GM21515 (cell line): Measurements from ENCODE around the gene PTPRN2.

Experiments
- ATAC-seq: cut with Tn5 transposase; IDR thresholded peaks from one replicate; pipeline ENCODE4 v1.9.1; 2021; ENCODE audit not compliant: unreplicated experiment

Gene PTPRN2

DNA sequence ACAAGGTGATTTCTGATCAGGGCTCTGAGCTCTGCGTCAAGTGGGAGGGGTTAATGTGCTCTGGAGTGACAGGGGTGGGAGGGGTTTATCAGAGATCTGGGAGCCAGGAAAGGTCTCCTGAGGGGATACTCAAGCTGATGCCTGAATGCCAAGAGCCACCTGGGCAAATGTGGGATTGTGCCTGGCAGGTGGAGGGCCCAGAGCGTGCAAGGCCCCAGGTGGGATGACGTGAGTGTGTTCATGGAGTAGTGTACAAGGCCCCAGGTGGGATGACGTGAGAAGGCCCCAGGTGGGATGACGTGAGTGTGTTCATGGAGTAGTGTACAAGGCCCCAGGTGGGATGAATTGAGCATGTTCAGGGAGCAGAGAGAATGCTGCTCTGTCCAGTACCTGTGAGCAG lies 610.3 kb downstream of the PTPRN2 start:
- no peak for ATAC-seq

DNA sequence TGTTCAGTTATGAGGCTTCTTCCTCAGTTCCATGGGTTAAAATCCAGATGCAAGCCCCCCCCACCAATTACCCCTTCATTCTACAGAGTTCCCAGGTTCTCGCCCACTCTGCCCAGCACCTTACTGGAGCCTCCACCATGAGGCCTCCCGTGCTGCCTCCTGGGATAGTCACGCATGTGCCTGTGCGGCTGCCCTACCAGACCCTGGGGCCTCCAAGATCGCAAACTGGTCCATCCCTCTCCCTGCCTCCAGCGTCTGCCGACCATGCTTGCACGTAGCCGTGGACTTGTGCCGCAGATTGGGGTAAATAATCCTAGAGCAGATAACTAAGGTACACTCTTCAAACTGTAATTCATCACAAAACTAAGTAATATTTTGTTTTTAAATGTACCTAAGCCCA lies 611.2 kb downstream of the PTPRN2 start:
- ATAC-seq, result no peak

DNA sequence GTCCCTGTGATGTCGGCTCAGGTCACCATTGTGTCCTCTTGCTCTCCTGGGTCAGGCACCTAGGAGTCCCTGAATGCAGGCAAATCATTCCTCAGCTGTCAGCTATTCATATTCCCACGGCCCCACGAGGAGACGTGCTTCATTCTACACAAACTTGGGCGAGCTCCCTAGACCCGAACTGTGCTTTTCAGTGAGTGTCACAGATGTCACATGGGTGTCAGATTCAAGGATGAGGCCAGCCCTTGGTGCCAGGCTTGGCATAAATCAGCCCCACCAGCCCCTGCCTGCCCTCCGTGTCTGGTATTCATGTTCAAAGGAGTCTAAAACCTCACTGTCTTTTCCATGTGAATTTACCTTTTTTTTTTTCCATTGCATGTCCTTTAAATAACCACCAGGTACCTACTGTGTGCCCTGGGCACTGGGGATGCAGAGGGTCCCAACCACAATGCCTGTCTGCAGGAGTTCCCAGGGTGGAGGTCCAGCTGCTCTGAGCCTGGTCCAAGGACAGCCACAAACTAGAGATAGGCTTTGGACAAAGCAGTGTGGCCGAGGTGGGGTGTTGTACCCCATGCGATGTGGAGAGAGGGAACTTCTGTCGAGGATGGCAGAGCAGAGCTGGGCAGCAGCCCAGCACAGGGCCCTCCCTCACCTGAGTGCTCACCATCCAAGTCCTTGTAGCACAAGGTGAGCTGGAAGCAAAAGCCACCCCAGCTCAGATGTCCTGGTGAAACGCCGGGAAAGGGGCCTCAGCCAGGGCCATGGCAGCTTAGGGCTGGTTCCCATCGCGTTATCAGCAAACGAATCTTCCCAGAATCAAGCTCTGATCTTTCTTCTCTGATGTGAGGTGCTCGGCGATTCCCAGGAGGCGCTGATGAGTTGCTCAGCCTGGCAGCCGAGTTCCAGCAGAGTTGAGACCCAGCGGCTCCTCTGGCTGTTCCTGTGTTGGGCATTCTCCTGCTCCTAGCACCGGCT lies 611.9 kb downstream of the PTPRN2 start:
- no peak for ATAC-seq

DNA sequence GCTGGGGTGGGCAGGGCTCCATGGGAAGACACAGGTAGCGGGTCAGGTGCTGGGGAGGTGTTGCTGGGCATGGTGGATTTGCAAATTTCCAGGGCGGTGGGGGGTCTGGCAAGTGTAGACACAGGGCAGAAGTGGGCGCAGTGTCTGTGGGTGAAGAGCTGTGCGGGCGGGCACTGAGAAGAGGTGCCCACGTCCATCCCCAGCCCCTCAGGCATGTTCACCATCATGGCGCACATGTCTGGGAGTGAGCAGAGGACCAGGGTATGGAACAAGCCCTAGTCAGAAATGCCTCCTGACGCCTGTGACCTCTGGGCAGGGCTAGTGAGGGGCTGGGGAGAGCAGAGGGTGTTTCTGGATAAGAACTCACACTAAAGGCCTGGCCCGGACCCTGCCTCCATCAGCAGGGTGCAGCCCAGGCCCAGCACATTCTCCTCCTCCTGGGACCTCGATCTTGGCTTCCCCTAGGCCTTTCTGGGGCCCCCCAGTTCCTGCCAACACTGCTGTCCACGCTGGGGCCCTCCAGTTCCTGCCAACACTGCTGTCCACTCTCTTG lies 612.9 kb downstream of the PTPRN2 start:
- no peak for ATAC-seq

DNA sequence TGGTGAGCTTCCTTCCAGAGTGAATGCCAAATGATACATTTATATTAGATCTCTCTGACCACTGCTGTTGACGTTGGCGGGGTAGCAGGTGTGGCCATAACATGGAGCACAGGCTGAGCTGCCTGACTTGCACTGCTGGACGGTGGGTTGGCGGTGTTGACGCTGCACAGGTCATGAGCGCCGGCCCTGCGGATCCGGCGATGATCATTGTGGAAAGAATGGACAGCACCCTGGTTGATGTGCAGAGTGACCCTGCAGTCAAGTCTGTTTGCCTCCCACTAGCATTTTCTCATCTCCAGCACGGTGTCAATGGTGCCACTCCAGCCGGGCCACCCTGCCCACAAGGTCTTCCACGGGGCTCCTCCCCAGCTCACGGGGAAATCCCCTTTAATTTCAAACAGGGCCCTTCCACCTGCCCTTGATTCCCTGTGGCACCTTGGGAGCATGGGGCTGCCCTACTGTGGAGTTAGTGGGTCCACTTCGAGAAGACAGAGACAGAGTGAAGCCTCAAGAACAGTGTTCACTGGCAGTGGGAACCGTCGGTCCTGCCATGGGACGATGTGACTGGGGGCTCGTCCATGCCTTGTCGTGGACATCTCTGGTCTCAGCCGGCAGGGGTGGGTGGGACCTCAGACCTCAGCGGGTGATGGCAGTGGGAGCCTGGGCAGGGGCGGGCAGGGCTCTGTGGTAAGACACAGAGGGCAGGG lies 613.5 kb downstream of the PTPRN2 start:
- no peak for ATAC-seq

DNA sequence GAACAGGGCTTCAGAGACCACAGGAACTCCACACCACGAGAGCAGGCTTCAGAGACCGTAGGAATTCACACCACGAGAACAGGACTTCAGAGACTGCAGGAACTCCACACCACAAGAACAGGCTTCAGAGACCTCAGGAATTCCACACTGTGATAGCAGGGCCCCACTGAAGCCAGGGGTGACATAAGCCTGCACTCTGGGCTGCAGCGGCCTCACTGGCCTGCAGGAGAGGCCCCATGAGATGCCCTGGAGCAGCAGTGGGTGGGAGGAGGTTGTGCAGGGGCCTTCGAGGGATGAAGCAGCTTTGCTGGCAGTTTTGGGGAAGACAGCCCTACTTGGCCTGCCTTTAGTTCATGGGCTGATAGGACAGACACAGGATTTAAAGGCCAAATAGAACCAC lies 614.7 kb downstream of the PTPRN2 start:
- ATAC-seq, result no peak

DNA sequence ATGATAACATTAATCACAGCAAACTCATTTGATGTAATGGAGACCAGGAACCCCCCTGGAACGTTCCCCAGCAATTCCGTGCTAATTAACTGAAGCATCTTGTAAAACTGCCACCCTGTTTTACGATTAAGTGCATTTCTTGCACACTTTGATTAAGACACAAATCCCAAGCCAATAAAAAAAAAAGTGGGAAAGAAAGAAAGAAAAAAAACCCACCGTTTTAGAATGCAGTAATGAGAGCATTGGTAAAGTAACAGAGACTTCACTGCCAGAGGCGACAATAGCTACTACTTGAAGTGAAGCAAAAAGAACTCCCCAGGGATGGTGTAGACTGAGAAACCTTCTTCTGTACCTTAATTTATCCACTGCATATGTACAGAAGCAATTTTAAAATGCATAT lies 616.1 kb downstream of the PTPRN2 start:
- ATAC-seq, result no peak

DNA sequence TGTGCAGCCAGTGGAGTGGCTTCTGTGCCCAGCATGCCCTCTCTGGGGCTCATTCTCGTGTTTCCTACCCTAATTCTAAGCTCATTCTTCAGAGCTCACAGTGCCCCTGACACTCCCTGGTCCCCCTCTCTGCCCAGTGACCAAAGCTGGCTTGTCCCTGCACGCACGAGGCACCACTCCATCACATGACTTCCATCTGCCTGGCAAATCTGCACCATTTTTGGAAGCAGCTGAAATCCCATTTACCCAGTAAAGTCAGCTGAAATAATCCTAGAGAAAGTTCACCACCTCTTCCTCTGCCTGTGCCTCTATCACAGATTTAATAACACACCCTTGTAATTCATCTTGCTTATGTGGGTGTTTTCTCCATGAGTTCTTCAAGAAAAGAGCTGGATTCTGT lies 616.9 kb downstream of the PTPRN2 start:
- ATAC-seq, result no peak

DNA sequence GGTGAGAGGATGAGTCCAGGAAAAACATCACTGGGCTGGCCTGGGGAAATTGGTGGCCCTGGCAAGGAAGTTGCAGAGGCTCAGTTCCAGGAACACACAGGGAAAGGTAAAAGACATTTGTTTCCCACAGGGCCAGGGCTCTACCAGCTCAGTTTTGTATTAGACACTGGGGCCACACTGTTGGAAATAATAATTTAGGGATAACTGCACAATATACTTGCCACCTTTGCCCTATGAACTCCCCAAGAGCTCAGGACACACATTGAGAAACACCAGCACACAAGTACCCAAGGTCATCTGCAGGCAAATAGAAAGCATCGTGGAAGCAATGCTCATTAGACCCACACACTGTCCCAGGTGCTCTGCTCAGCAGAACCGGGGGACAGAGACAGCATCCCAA lies 617.6 kb downstream of the PTPRN2 start:
- ATAC-seq, result no peak

DNA sequence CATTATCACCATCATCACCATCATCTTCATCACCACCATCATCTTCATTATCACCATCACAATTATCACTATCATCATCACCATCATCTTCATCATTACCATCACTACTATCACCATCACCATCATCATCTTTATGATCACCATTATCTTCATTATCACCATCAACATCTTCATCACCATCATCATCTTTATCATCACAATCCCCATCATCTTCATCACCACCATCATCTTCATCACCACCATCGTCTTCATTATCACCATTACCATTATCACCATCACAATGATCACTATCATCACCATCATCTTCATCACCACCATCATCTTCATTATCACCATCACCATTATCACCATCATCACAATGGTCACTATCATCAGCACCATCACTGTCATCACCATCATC lies 621.1 kb downstream of the PTPRN2 start:
- ATAC-seq, result no peak

DNA sequence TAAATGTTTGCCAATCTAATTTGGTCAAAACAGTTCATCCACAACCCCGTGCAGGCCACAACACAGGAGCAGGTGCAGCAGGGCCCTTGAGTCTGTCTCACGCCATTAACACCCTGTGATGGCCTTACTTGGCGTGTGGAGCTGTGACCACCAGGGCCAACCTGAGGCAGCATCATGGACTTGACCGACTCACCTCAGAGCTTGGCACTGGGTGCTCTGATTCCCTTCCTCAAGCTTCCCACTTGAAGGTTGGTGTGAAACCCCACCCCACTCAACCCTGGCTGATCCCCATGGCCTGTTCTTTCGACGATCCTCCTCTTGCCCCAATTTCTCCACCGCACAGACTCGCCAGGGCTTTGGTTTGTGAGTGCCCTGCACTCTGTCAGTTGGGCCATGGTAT lies 623.1 kb downstream of the PTPRN2 start:
- ATAC-seq, result no peak

DNA sequence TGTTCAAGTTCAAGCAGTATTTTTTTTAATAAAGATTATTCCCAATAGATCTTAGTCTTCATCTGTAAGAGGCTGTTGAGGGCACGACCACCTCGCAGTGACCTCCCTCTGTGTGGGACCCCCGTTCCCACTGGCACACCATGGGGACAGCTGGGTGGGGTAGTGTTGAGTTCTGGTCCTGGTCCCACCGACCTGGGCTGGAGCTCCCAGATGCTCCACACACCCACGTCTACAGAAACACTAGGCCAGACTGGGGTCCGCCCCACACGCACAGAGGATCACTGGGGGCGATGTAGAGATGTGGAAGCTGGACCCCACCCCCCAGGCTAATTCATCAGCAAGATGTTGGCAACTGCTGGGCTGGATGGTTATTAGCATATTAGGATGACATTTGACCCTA lies 623.6 kb downstream of the PTPRN2 start:
- ATAC-seq, result no peak

DNA sequence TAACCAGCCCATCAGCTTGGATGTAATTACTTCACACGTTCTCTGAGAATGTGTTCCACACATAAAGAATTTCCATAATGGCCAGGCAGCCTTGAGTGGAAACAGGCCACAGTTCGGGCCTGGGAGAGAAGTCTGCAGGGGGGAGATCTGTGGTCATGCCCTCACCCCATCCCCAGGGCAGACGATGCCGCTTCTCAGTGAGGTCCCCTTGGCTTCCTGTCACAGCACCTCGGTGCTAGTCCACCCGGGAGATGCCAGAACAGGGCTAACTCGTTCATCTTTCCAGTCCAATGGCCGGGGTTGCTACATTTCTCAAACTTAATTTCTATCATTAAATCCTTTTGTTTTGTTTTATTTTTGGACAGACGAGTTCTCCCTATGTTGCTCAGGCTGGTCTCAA lies 624.1 kb downstream of the PTPRN2 start:
- ATAC-seq, result no peak

DNA sequence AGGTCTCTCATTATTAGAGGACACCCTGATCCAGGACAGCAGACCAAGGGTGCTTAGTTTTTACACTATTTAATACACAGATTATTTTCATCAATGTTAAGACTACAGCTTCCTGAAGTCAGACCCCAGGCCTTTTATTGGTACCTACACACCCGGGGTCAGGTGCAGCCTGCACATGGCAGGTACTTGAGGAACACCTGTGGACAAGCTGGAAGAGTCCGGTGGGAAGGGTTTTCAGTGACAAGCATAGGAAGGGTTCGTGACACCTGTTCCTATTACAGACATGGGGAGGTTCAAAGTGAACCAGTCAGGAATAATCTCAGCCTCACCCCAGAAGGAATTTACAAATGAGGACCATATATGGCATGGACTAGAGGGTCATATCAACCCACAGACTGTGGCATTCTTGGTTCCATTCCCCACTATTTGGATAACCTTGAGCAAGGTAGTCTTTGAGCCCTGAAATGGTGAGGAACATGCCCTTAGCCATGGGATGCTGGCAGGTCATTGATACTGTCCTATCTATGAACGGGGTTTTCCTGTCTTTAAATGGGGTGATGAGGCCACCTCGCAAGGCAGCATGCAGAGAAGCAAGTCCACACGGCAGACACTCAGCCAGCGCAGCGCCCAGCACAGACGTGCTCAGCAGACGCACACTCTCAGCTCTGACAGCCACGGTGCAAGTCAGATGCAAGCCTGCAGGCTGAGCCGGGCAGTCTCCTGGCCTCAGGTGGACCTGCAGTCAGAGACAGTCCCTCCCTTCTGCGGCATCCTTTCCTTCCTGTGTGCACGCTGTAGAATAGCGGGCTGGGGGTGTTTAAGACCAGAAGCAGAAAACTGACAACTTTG lies 624.9 kb downstream of the PTPRN2 start:
- ATAC-seq, result no peak

DNA sequence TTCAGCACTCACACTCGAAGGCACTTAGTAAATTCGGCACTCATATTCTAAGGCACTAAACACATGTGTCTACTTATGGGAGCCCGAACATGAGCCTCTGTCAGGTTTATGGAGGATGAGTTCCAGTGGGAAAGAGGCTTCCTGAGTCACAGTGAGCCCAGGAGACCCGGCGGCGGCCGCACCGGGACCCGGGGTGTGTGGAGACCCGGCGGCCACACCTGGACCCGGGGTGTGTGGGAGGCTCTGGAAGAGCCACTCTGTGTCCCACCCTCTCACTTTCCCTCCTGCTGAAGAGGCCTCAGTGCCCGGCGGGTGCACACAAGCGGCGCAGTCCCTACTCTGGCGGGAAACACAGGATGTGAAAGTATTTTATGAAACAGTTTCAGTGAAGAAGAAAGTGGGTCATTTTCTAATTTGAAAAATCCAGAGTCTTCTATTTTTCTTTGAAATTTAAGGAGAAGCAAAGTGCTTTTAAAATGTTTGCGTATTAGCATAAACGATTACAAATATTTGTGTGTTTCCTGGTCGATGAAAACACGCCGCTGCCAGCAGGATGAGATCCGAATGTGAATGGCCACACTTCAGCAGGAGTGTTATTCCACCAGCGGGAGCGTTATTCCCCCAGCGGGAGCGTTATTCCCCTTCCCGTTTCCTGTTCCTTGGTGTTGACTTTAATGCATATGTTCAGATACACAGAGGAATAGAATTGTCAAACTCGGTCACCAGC lies 625.7 kb downstream of the PTPRN2 start:
- no peak for ATAC-seq

DNA sequence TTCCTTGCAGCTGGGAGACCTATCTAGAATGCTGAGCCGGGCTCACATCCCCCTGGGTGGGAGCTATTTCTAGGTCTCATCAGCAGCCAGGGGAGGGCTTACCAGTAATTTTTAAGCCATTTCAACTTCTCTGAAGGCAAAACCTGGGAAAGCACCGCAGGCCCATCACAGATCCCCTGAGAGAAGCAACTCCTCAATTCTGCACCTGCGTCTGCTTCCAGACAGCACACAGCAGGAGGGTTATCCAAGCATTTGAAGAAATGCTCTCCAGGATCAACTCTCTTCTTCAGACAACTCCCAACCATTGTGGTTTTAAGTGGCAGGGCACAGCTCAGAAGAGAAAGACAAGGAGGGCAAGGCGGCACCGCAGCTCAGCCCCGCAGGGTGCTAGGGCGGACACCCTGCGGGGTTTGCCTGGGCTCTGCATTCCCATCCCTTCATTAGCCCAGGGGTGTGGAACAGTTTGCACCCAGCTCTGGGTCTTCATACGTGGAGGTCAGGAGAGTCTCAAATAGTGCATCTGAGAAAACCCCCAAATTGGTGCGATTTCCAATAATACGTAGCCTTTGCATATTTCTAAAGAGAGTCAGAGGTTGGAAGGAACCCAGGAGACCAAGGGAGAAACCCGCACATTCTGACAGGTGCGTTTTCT lies 632.1 kb downstream of the PTPRN2 start:
- no peak for ATAC-seq

DNA sequence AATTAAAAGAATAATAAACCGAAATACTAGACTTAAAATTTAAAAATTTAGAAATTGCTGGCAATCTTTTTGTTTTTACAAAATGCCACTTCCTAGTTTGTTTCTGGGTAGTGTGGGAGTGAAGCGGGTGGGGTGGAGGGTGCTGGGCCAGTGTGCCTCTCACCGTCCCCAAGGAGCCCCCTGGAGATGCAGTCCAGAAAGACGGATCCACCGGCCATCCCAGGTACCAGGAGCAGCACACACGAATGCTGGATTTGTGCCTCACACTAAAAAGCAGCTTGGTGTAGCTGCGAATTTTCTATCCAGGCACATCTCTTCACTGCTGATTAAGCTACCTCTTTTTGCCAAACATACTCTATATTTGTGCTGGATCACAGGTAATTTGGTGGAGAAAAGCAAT lies 632.7 kb downstream of the PTPRN2 start:
- ATAC-seq, result no peak

DNA sequence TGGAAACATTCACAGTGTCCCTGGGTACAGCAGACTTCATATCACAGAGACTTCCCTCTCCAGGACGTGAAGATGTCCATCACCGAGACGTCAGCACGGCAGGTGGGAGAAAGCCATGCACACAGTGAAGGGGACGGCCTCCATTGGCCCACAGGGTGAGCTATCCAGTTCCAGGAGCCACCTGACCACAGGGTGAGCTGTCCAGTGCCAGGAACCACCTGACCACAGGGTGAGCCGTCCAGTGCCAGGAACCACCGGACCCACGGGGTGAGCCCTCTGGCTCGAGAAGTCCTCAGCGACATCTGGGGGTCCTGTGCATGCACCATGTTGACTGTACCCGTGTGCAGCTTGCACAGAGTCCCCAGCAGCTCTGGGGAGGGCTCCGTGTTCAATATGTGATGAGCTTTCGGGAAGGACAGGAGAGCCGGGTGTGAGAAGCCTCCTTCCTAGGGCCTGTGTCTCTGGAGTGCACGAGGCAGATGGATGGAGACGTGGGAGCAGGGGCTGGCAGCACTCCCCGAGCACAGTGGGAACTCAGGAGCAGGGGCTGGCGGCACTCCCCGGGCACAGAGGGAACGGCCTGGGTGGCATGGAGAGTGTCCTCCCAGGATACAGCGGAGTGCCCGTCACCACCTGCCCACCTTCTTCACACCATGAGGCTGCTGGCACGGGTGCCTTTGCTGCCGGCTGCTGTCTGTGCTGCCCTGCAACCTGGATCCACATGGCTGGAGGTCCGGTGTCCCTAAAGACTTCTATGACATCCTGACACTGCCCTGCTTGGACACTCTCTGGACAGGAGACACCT lies 634.6 kb downstream of the PTPRN2 start:
- ATAC-seq, result no peak

DNA sequence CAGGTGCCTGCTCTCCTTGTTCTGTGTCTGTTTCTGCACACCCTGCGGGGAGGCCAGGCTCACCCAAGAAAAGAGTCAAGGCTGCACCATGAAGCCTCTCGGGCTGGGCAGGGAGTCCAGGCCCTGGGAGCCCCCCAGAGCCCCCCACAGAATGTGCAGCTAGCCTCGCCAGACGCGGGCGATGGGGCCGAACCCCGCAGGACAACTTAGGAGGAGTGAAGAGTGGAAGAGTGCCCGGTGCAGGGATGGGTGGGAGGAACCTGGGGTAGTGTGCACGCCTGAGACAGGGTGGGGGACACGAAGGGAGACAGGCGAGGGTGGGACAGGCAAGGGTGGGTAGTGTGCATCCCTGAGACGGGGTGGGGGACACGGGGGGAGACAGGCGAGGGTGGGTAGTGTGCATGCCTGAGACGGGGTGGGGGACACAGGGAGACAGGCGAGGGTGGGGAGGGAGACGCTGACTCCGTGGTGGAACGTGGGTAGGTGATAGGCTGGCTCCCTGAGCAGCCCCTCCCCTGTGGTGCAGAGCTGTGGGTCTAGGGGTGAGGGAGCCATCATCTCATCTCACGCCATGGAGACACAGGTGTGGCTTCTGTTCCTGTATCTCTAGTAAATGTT lies 635.5 kb downstream of the PTPRN2 start:
- ATAC-seq, result no peak
